Adipocyte (in vitro differentiated cells): ENCODE data around the gene S1PR2.
"Not testable (repeated sequence)": the region's sequence is repeated elsewhere in the genome, so short reads cannot be mapped to it uniquely, and the experiment has no call there.

Experiments used
- DNase-seq: peaks from one replicate; pipeline ENCODE4 v3.0.0-alpha.2; 2015; ENCODE audit warnings: low read depth
- H3K27me3 ChIP-seq: replicated peaks from 2 replicates; pipeline ENCODE4 v1.7.0; 2013; ENCODE audit warnings: mild to moderate bottlenecking, low read length, moderate library complexity; ENCODE audit not compliant: control insufficient read depth, insufficient read depth
- H3K36me3 ChIP-seq: 2 replicates; pipeline ENCODE4 v1.7.0; 2013; ENCODE audit warnings: low read length, mild to moderate bottlenecking, moderate library complexity; ENCODE audit not compliant: control insufficient read depth, insufficient read depth, severe bottlenecking
- H3K4me1 ChIP-seq: 2 replicates; pipeline ENCODE4 v1.7.0; 2013; ENCODE audit warnings: mild to moderate bottlenecking, low read length, moderate library complexity; ENCODE audit not compliant: control insufficient read depth, insufficient read depth
- H3K4me3 ChIP-seq: 2 replicates; pipeline ENCODE4 v1.7.0; 2013; ENCODE audit warnings: mild to moderate bottlenecking, low read length, moderate library complexity
- H3K9ac ChIP-seq: 2 replicates; pipeline ENCODE4 v1.7.0; 2013; ENCODE audit warnings: mild to moderate bottlenecking, low read length, moderate library complexity
- H3K9me3 ChIP-seq: 2 replicates; pipeline ENCODE4 v1.7.0; 2013; ENCODE audit warnings: mild to moderate bottlenecking, low read length, moderate library complexity; ENCODE audit not compliant: control insufficient read depth

The S1PR2 gene

GRCh38 chr19:10200101-10200500 is 31.0 kb downstream of the S1PR2 start:
- not testable (repeated sequence) for H3K4me1 ChIP-seq, DNase-seq, H3K9me3 ChIP-seq, H3K9ac ChIP-seq, H3K4me3 ChIP-seq, H3K27me3 ChIP-seq, H3K36me3 ChIP-seq

GRCh38 chr19:10198889-10199644 is 32.1 kb downstream of the S1PR2 start:
- H3K27me3 ChIP-seq, H3K4me1 ChIP-seq, H3K36me3 ChIP-seq, H3K9me3 ChIP-seq, DNase-seq: not testable (repeated sequence)
- peak overlapping the region; percentile 57 for H3K4me3 ChIP-seq
- peak overlapping the region; percentile 16 for H3K9ac ChIP-seq

- Histone ChIP-seq H3K27me3 (no peaks in the 10 kb centered on the region), H3K4me1 (peaks cover 25% of the 10 kb centered on the region), H3K4me3 (peak overlapping the region; percentile 86), H3K9me3 (no peaks in the 10 kb centered on the region), H3K9ac (peak overlapping the region; percentile 93), H3K36me3 (no peaks in the 10 kb centered on the region)
- DNase-seq: no peak
Observed at GRCh38 chr19:10195199-10195519, 36.0 kb downstream of the S1PR2 start.

GRCh38 chr19:10194500-10195198 is 36.5 kb downstream of the S1PR2 start, which contains the start of gene DNMT1:
Gene DNMT1 (minus strand): TSS chr19:10194953. CDS start chr19:10194899, 54 bp downstream.
- Histone ChIP-seq H3K36me3 (no peaks in the 10 kb centered on the region), H3K27me3 (no peaks in the 10 kb centered on the region), H3K9me3 (no peaks in the 10 kb centered on the region), H3K4me1 (peaks cover 30% of the 10 kb centered on the region), H3K9ac (peak within 1 kb of the TSS; percentile 93), H3K4me3 (peak within 1 kb of the TSS; percentile 86)
- DNase-seq: peak; percentile 97

- Histone ChIP-seq H3K4me1 (peaks cover 31% of the 10 kb centered on the region), H3K9me3 (no peaks in the 10 kb centered on the region)
- DNase-seq: peak; percentile 46
Observed at GRCh38 chr19:10193790-10194499, 37.2 kb downstream of the S1PR2 start.

GRCh38 chr19:10192922-10193321 is 38.2 kb downstream of the S1PR2 start:
- Histone ChIP-seq H3K36me3 (no peaks in the 10 kb centered on the region), H3K9me3 (no peaks in the 10 kb centered on the region), H3K4me3 (peak overlapping the region; percentile 86), H3K9ac (peak overlapping the region; percentile 93), H3K27me3 (no peaks in the 10 kb centered on the region), H3K4me1 (peaks cover 28% of the 10 kb centered on the region)
- no peak for DNase-seq

More at GRCh38 chr19:10193790-10194499, 37.2 kb downstream of the S1PR2 start:
- peak overlapping the region; percentile 93 for H3K9ac ChIP-seq
- no peaks in the 10 kb centered on the region for H3K27me3 ChIP-seq
- no peaks in the 10 kb centered on the region for H3K36me3 ChIP-seq
- H3K4me3 ChIP-seq: peak overlapping the region; percentile 86

GRCh38 chr19:10191347-10191746 is 39.8 kb downstream of the S1PR2 start:
- Histone ChIP-seq H3K9ac (no peak overlapping the region), H3K27me3 (no peaks in the 10 kb centered on the region), H3K9me3 (no peaks in the 10 kb centered on the region), H3K4me1 (peaks cover 28% of the 10 kb centered on the region), H3K36me3 (no peaks in the 10 kb centered on the region), H3K4me3 (no peak overlapping the region)
- peak; percentile 80 for DNase-seq

- Histone ChIP-seq H3K4me3 (no peak overlapping the region), H3K27me3 (no peaks in the 10 kb centered on the region), H3K36me3 (peaks cover 8% of the 10 kb centered on the region), H3K4me1 (peaks cover 25% of the 10 kb centered on the region), H3K9ac (no peak overlapping the region), H3K9me3 (no peaks in the 10 kb centered on the region)
- no peak for DNase-seq
Observed at GRCh38 chr19:10190026-10190425, 41.1 kb downstream of the S1PR2 start.

- no peak for DNase-seq
- Histone ChIP-seq H3K36me3 (peaks cover 8% of the 10 kb centered on the region), H3K9me3 (no peaks in the 10 kb centered on the region), H3K27me3 (no peaks in the 10 kb centered on the region), H3K9ac (no peak overlapping the region), H3K4me3 (no peak overlapping the region), H3K4me1 (peaks cover 24% of the 10 kb centered on the region)
Observed at GRCh38 chr19:10189616-10190015, 41.5 kb downstream of the S1PR2 start.

GRCh38 chr19:10187315-10187714 is 43.8 kb downstream of the S1PR2 start:
- DNase-seq: no peak
- no peaks in the 10 kb centered on the region for H3K9me3 ChIP-seq

GRCh38 chr19:10184636-10185035 is 46.5 kb downstream of the S1PR2 start:
- H3K27me3 ChIP-seq: no peaks in the 10 kb centered on the region
- H3K36me3 ChIP-seq: peaks cover 25% of the 10 kb centered on the region
- no peak for DNase-seq
- H3K9ac ChIP-seq: no peak overlapping the region
- H3K9me3 ChIP-seq: no peaks in the 10 kb centered on the region
- no peak overlapping the region for H3K4me3 ChIP-seq
- H3K4me1 ChIP-seq: peaks cover under 1% of the 10 kb centered on the region

More at GRCh38 chr19:10187315-10187714, 43.8 kb downstream of the S1PR2 start:
- Histone ChIP-seq H3K27me3 (no peaks in the 10 kb centered on the region), H3K36me3 (peaks cover 8% of the 10 kb centered on the region), H3K4me1 (peaks cover 13% of the 10 kb centered on the region), H3K4me3 (no peak overlapping the region), H3K9ac (no peak overlapping the region)
